ENCODE results near the gene CYB561A3.

CYB561A3 gene

GRCh38 chr11:61303725-61304124 is 58.0 kb downstream of the CYB561A3 start:
- no peak for DNase-seq
- TF ChIP-seq POLR2A (IDR thresholded peaks at IDR 0.05; ENCODE audit: low read length) (no peak), GATA1 (IDR thresholded peaks at IDR 0.05; ENCODE audit: low read depth, low read length) (no peak)

- DNase-seq: no peak
- TF ChIP-seq GATA1 (IDR thresholded peaks at IDR 0.05; ENCODE audit: low read depth, low read length) (no peak), POLR2A (IDR thresholded peaks at IDR 0.05; ENCODE audit: low read length) (no peak)
These were observed 59.1 kb downstream of the CYB561A3 start for GRCh38 chr11:61302550-61302949.

Data from erythroblast (primary cell).